Neural progenitor cell (in vitro differentiated cells): ENCODE measurements around the gene DLGAP4. TPM values are rescaled to one million over a fixed set of nuclear protein-coding genes. Genes with fewer than 3 reads are reported as not detected.
A peak's percentile ranks its signal among the peaks of the same experiment; 100 is the strongest.

Experiments
- DNase-seq: peaks from one replicate; pipeline ENCODE4 v3.0.0-alpha.2; 2016; ENCODE audit warnings: low spot score
- H2AFZ ChIP-seq: fragments of 200-600 bp; sonication (generic); replicated peaks from 2 replicates; pipeline ENCODE4 v1.6.1; 2016; ENCODE audit warnings: antibody characterized with exemption
- H3F3A ChIP-seq: fragments of 200-600 bp; sonication (generic); 2 replicates; pipeline ENCODE4 v1.6.1; 2016; ENCODE audit warnings: antibody characterized with exemption, low read depth
- H3K27ac ChIP-seq: fragments of 200-600 bp; sonication (generic); 2 replicates; pipeline ENCODE4 v1.5.1; 2016; ENCODE audit warnings: mild to moderate bottlenecking
- H3K27me3 ChIP-seq: fragments of 200-600 bp; sonication (generic); 2 replicates; pipeline ENCODE4 v1.6.1; 2016; ENCODE audit warnings: mild to moderate bottlenecking, moderate library complexity
- H3K36me3 ChIP-seq: fragments of 200-600 bp; sonication (generic); 2 replicates; pipeline ENCODE4 v1.5.1; 2016
- H3K4me1 ChIP-seq: fragments of 200-600 bp; sonication (generic); 2 replicates; pipeline ENCODE4 v1.6.1; 2016; ENCODE audit warnings: mixed run types
- H3K4me2 ChIP-seq: fragments of 200-600 bp; sonication (generic); 2 replicates; pipeline ENCODE4 v1.6.1; 2016
- H3K4me3 ChIP-seq: fragments of 200-600 bp; sonication (generic); 2 replicates; pipeline ENCODE4 v1.5.1; 2016
- H3K79me2 ChIP-seq: fragments of 200-600 bp; sonication (generic); 2 replicates; pipeline ENCODE4 v1.6.1; 2016; ENCODE audit warnings: low read depth
- H3K9ac ChIP-seq: fragments of 200-600 bp; sonication (generic); 2 replicates; pipeline ENCODE4 v1.6.1; 2016
- H3K9me3 ChIP-seq: fragments of 200-600 bp; sonication (generic); 2 replicates; pipeline ENCODE4 v1.5.1; 2016; ENCODE audit warnings: low read depth
- H4K20me1 ChIP-seq: fragments of 200-600 bp; sonication (generic); 2 replicates; pipeline ENCODE4 v1.6.1; 2016; ENCODE audit warnings: low read depth
- H3K27ac Mint-ChIP-seq: 3 replicates; pipeline ENCODE4 v1.8.0; 2021; ENCODE audit warnings: mixed read lengths
- H3K27me3 Mint-ChIP-seq: 2 replicates; pipeline ENCODE4 v1.8.0; 2022; ENCODE audit warnings: low read depth, mild to moderate bottlenecking, inconsistent platforms, moderate library complexity, mixed read lengths; ENCODE audit not compliant: insufficient read depth
- H3K36me3 Mint-ChIP-seq: 3 replicates; pipeline ENCODE4 v1.8.0; 2021; ENCODE audit warnings: mixed read lengths
- H3K4me1 Mint-ChIP-seq: 3 replicates; pipeline ENCODE4 v1.8.0; 2021; ENCODE audit warnings: mixed read lengths
- H3K4me3 Mint-ChIP-seq: 3 replicates; pipeline ENCODE4 v1.8.0; 2021; ENCODE audit warnings: mild to moderate bottlenecking, moderate library complexity, mixed read lengths
- H3K9me3 Mint-ChIP-seq: 3 replicates; pipeline ENCODE4 v1.8.0; 2020; ENCODE audit warnings: mixed read lengths
- CTCF ChIP-seq: fragments of 200-600 bp; sonication (generic); IDR thresholded peaks from 2 replicates; pipeline ENCODE4 v1.5.1; 2017; ENCODE audit warnings: antibody characterized with exemption, mild to moderate bottlenecking
- EZH2 ChIP-seq: fragments of 200-600 bp; sonication (generic); IDR thresholded peaks from 2 replicates; pipeline ENCODE4 v1.6.1; 2017; ENCODE audit warnings: antibody characterized with exemption, mild to moderate bottlenecking, moderate library complexity
- EZH2phosphoT487 ChIP-seq: fragments of 200-600 bp; sonication (generic); IDR thresholded peaks from 2 replicates; pipeline ENCODE4 v1.6.1; 2017; ENCODE audit warnings: antibody characterized with exemption
- total RNA-seq: library from RNA; depleted of rRNA; stranded (reverse); fragments of >200 nt; gene quantifications from 2 replicates; pipeline ENCODE4 v1.2.3, GENCODE V29; 2015; ENCODE audit warnings: low replicate concordance

The DLGAP4 gene
- total RNA-seq, 1 donor from 2014 or later, result 21.7 TPM

GRCh38 chr20:36359668-36360406, 53.7 kb downstream of the DLGAP4 start:
- Mint-ChIP-seq H3K27ac (no peak overlapping the region), H3K27me3 (peaks cover 6% of the 10 kb centered on the region), H3K4me3 (no peak overlapping the region), H3K36me3 (no peaks in the 10 kb centered on the region), H3K4me1 (no peaks in the 10 kb centered on the region), H3K9me3 (no peaks in the 10 kb centered on the region)
- Histone ChIP-seq H3K27me3 (no peaks in the 10 kb centered on the region), H3K36me3 (no peaks in the 10 kb centered on the region), H4K20me1 (no peaks in the 10 kb centered on the region), H3K27ac (no peak overlapping the region), H2AFZ (no peak overlapping the region), H3F3A (peaks cover 8% of the 10 kb centered on the region), H3K9me3 (no peaks in the 10 kb centered on the region), H3K4me1 (peaks cover 9% of the 10 kb centered on the region), H3K79me2 (no peaks in the 10 kb centered on the region), H3K4me3 (no peak overlapping the region), H3K9ac (no peak overlapping the region), H3K4me2 (no peak overlapping the region)
- TF ChIP-seq EZH2 (no peak), CTCF (no peak), EZH2phosphoT487 (no peak)
- DNase-seq, result no peak

DNA sequence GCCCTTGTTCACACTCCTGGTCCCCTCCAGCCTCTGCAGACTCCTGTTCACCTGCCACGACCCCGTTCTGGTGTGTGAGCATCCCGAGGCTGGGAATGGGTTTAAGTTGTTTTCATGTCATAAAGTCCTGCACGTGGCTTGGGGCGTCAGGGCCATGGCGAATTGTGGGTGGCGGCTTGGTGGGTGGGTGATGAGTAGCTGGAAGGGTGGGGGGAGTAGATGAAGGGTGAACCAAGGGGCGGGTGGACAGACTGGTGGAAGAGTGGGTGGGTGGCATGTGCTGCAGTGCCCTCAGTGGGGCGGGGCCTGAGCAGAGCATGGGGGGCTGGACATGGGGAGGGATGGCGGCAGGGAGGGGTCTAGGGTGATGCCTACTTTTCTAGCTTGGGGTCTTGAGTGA, 54.3 kb downstream of the DLGAP4 start:
- no peak overlapping the region for H3K4me3 ChIP-seq
- no peak overlapping the region for H3K27ac ChIP-seq
- TF ChIP-seq EZH2phosphoT487, result no peak
- TF ChIP-seq EZH2, result no peak
- TF ChIP-seq CTCF, result no peak
- H3K4me3 Mint-ChIP-seq, result no peak overlapping the region
- no peaks in the 10 kb centered on the region for H3K79me2 ChIP-seq
- peaks cover 9% of the 10 kb centered on the region for H3K4me1 ChIP-seq
- no peaks in the 10 kb centered on the region for H3K9me3 Mint-ChIP-seq
- no peak overlapping the region for H3K27ac Mint-ChIP-seq
- peaks cover 8% of the 10 kb centered on the region for H3F3A ChIP-seq
- H4K20me1 ChIP-seq, result no peaks in the 10 kb centered on the region
- H3K27me3 ChIP-seq, result no peaks in the 10 kb centered on the region
- no peaks in the 10 kb centered on the region for H3K36me3 Mint-ChIP-seq
- no peak for DNase-seq
- peaks cover 6% of the 10 kb centered on the region for H3K27me3 Mint-ChIP-seq
- H3K4me1 Mint-ChIP-seq, result no peaks in the 10 kb centered on the region
- no peaks in the 10 kb centered on the region for H3K36me3 ChIP-seq
- no peak overlapping the region for H3K9ac ChIP-seq
- no peak overlapping the region for H2AFZ ChIP-seq
- no peaks in the 10 kb centered on the region for H3K9me3 ChIP-seq
- no peak overlapping the region for H3K4me2 ChIP-seq

GRCh38 chr20:36361406-36361805, 55.3 kb downstream of the DLGAP4 start:
- H3K9me3 ChIP-seq, result no peaks in the 10 kb centered on the region
- H3F3A ChIP-seq, result peaks cover 8% of the 10 kb centered on the region
- TF ChIP-seq CTCF (no peak), EZH2 (no peak), EZH2phosphoT487 (no peak)
- H3K36me3 Mint-ChIP-seq, result no peaks in the 10 kb centered on the region
- H3K4me3 ChIP-seq, result no peak overlapping the region
- H3K27ac Mint-ChIP-seq, result peak overlapping the region; percentile 62
- no peaks in the 10 kb centered on the region for H4K20me1 ChIP-seq
- no peaks in the 10 kb centered on the region for H3K9me3 Mint-ChIP-seq
- H3K36me3 ChIP-seq, result no peaks in the 10 kb centered on the region
- no peaks in the 10 kb centered on the region for H3K4me1 Mint-ChIP-seq
- peak overlapping the region; percentile 21 for H3K4me2 ChIP-seq
- H3K9ac ChIP-seq, result no peak overlapping the region
- DNase-seq, result peak; percentile 29
- peaks cover 3% of the 10 kb centered on the region for H3K27me3 Mint-ChIP-seq
- H3K4me3 Mint-ChIP-seq, result no peak overlapping the region
- no peaks in the 10 kb centered on the region for H3K27me3 ChIP-seq
- peak overlapping the region; percentile 68 for H3K27ac ChIP-seq
- H3K4me1 ChIP-seq, result peaks cover 9% of the 10 kb centered on the region
- no peaks in the 10 kb centered on the region for H3K79me2 ChIP-seq
- H2AFZ ChIP-seq, result peak overlapping the region; percentile 37
